Measurements from ENCODE around the gene CDHR4.
"Not testable (repeated sequence)": the region's sequence is repeated elsewhere in the genome, so short reads cannot be mapped to it uniquely, and the experiment has no call there.

CDHR4 gene

GRCh38 chr3:49799761-49800160 is at the start of gene CDHR4:
TSS of gene CDHR4 (minus strand) at chr3:49799873. CDS start at chr3:49799812, 61 bp downstream.
- no peak for DNase-seq

GRCh38 chr3:49845694-49846093 is 46.0 kb upstream of the CDHR4 start:
- no peak for DNase-seq

- DNase-seq = no peak
Observed at GRCh38 chr3:49844464-49845183, 45.0 kb upstream of the CDHR4 start.

- DNase-seq = no peak
Observed at GRCh38 chr3:49842843-49843517, 43.3 kb upstream of the CDHR4 start.

GRCh38 chr3:49841806-49842205 is 42.1 kb upstream of the CDHR4 start:
- DNase-seq = no peak

GRCh38 chr3:49841126-49841696 is 41.5 kb upstream of the CDHR4 start:
- DNase-seq = peak in 1 of 2 experiments; percentile 23

GRCh38 chr3:49840388-49840787 is 40.7 kb upstream of the CDHR4 start:
- no peak for DNase-seq

GRCh38 chr3:49839193-49839809 is 39.6 kb upstream of the CDHR4 start:
- peak in 1 of 2 experiments; percentile 75 for DNase-seq

- DNase-seq = no peak
Observed at GRCh38 chr3:49831341-49831740, 31.7 kb upstream of the CDHR4 start.

- no peak for DNase-seq
Observed at GRCh38 chr3:49826016-49826415, 26.3 kb upstream of the CDHR4 start.

GRCh38 chr3:49823131-49823530 is 23.5 kb upstream of the CDHR4 start:
- not testable (repeated sequence) for DNase-seq

GRCh38 chr3:49813497-49814174 is 14.0 kb upstream of the CDHR4 start, which contains the start of gene UBA7:
TSS of gene UBA7 (minus strand) at chr3:49813953. CDS start at chr3:49813787, 166 bp downstream.
- DNase-seq = no peak

- DNase-seq = no peak
Observed at GRCh38 chr3:49812916-49813496, 13.3 kb upstream of the CDHR4 start.

- DNase-seq = no peak
Observed at GRCh38 chr3:49807431-49808114, 7.9 kb upstream of the CDHR4 start.

- no peak for DNase-seq
Observed at GRCh38 chr3:49806850-49807249, 7.2 kb upstream of the CDHR4 start.

GRCh38 chr3:49805897-49806701 is 6.4 kb upstream of the CDHR4 start:
- DNase-seq = no peak

GRCh38 chr3:49805367-49805782 is 5.7 kb upstream of the CDHR4 start:
- DNase-seq = peak in 1 of 2 experiments; percentile 55

GRCh38 chr3:49804141-49805041 is 4.7 kb upstream of the CDHR4 start:
- DNase-seq = no peak

GRCh38 chr3:49803465-49804140 is 3.9 kb upstream of the CDHR4 start:
- peak; percentile 47 to 79 for DNase-seq

Measured in NCI-H526 (cell line).